NOMO-1 treated with DMSO at 0.1 percent for 48 hours (cell line): ENCODE data around the gene CHST15.
"Not testable (repeated sequence)": the region's sequence is repeated elsewhere in the genome, so short reads cannot be mapped to it uniquely, and the experiment has no call there.

Experiments used
- DNase-seq: peaks from one replicate; lab custom pipeline; 2025; ENCODE audit not compliant: unreplicated experiment; lab: John Stamatoyannopoulos, UW

The CHST15 gene

DNA sequence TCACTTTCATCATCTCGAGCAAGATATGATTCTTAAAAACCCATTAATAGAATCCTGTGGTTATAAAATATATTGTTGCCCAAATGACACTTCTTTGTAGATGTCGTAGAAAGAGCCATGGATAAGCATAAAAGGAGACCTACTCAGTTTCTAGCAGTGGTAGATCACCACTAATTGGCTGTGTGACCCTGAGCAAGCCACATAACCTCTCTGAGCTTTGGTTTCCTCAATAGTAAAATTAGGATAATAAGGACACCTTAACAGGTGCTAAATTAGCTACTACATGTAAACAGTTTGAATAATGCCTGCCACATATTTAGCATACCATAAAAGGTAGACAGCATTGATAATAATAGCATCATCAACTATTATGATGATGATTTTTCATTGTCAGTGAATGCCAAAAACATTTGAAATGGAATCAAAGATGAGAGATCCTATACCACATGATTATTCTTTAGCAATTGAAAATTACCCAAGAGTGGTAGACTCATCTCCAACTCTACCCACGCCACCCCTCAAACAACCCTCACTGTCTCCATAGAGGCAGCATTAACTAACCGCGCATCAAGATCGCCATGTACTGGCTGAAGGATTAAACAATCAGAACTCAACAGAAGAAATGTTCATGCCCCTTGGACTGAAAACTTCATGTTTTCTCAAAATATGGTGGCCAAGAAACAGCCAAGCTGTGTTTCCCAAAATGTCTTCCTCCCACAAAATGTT, 45.8 kb downstream of the CHST15 start:
- DNase-seq = no peak

DNA sequence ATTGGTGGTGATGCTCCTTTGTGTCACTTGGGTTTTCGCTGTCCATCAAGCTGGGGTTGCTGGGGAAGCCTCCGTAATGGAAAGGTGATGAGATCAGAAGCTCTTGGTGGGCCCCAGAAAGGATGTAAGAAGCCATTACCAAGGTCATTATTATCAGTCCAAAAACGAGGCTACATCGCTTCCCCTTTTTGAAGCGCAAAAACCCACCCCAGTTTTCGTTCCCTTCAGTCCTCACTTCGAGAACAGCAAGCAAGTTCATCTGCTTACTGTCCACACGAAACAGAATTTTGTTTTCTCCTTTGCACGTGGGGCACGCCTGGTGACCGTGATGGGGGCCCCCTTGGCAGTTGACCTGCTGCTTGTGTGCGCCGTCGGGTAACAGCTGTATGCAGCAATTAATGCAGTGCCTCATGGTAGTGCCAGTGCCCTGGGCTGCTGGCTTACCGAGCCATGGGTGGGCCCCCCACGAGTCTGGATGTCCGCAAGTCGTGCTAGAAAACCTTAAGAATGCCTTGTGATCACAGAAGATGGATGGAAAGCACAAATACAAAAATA, 47.5 kb downstream of the CHST15 start:
- peak; percentile 63 for DNase-seq

DNA sequence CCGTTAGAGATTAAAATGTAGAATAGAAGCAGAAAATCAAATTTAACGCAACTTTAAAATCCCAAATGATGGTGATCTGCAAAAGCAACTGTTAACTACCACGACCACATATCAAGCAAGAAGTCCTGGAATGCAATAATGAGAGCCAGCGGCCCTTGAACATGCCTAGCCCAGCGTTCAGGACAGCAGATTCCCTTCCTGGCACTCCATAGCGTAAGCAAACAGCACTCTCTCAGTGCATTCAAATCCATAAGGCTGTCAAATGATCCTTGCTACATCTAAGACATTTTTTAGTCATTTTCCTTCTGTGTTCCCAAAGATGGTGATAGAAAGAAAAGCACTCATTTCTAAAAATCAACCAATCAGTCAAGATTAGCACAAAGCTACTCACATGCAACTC, 48.1 kb downstream of the CHST15 start:
- no peak for DNase-seq

DNA sequence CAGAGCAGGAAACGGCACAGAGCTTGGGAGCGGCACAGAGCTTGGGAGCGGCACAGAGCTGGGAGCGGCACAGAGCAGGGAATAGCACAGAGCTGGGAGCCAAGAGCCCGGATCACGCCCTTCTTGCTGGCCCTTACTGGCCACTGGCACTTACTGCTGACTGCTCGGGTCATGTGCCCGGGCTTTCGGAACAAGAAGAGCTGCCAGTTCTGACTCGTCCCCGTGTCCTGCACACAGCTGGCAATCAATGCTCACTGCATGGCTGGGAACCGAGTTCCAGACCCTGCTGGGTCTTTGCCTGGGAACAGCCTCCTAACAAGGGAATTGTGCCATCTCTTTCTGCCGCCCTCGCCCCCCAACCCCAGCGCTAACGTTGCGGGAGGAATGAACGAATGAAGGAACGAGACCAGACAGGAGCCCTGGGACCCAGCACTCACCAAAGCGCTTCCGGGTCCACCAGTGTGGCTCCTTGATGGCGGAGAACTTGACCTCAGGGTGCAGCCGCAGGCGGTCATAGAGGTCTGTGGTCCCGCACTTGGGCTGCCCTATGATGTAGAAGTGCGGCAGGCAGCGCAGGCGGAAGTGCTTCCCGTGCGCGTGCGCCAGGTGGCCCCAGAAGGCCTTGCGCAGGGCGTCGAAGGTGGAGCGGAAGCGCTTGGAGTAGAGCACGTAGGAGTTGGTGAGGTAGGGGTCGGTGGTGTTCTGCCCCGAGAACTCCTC, 49.1 kb downstream of the CHST15 start:
- DNase-seq = no peak

DNA sequence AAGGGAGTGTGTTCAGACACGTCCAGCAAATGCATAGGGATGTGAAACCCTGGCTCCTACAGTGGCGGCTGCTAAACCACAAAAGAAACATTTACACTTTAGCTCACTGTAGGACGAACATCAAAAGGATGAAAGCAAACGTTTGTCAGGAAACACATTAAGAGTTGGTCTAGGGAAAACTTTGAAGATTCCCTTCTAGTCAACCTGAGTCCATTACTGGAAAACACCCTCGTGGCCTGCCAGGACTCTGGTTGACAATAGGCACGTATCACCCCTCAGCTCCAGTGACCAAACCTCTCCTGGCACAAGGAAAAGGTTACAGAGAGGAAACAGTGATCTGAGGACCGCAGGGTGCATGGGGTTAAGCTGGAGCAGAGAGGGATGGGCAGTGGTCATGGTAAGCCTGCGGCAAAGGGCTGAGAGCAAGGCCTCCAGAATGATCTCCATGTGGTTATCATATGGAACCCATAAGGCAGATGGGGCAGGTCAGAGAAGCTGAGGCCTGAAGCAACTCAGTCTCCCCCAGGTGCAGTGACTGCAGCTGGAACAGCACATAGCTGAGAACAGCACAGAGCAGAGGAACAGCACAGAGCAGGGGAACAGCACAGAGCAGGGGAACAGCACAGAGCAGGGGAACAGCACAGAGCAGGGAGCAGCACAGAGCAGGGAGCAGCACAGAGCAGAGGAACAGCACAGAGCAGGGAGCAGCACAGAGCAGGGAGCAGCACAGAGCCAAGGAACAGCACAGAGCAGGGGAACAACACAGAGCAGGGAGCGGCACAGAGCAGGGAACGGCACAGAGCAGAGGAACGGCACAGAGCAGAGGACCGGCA, 49.9 kb downstream of the CHST15 start:
- peak; percentile 91 for DNase-seq

DNA sequence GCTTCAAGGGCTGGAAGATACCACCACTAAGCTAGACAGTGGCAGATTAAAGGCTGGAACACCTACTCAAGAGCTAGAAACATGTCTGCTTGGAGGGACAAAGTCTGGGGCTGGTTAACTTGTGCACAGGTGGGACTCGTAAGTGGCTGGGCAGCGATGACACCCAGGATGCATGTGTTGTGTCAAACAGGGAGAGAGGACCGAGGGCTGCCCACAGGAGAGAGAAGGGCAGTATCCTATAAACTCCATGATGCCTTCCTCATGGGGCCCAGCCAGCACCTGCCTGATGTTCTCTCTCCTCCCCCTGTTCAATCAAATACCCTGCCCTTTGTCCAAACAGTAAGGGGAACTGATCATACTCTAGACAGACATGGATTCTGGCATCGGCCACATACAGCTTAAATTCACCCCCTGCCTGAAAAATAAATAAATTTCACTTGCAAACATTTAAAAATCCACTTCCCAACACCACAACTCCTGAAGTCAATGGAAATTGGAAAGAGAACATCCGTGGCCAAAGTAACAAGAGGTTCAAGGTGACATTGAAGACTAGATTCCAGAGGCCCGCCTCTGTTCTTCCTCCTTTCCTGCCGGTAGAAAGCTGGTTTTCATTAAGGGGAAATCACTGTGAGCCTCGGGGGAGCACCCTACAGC, 50.6 kb downstream of the CHST15 start:
- no peak for DNase-seq

DNA sequence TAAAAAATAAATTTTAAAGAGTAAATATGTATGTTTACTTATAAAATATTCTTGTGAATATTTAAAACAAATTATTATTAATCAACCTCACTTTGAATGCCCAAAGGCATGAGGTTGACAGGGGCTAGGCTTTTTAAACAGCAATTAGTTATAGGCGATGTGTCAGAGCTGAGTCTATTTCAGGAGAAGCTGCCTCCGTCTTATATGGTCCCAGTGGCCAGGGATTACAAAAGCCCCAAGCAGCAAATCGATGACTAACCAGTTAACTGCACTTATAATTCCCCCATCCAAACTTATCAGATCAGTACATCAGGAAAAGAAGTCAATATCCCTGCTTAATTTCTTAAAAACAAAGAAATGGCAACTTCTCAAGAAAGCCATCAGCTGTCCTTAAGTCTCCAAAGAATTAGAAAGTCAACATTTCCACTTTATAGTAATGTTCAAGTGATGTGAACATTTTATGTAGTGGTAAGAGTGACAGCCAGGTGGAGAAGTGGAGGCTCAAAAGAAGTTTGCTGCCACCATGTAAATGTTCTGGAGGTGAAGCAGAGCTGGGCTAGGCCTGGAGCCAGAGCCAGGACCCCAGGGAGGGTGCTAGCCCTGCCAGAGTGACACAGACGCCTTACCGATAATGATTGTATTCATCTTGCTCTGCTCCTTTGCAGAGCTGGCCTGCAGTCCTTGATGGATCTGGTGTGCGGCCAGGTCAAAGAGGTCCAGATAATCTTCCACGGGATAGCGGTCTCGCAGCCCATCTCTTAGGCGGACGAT, 51.5 kb downstream of the CHST15 start:
- DNase-seq = peak; percentile 21

DNA sequence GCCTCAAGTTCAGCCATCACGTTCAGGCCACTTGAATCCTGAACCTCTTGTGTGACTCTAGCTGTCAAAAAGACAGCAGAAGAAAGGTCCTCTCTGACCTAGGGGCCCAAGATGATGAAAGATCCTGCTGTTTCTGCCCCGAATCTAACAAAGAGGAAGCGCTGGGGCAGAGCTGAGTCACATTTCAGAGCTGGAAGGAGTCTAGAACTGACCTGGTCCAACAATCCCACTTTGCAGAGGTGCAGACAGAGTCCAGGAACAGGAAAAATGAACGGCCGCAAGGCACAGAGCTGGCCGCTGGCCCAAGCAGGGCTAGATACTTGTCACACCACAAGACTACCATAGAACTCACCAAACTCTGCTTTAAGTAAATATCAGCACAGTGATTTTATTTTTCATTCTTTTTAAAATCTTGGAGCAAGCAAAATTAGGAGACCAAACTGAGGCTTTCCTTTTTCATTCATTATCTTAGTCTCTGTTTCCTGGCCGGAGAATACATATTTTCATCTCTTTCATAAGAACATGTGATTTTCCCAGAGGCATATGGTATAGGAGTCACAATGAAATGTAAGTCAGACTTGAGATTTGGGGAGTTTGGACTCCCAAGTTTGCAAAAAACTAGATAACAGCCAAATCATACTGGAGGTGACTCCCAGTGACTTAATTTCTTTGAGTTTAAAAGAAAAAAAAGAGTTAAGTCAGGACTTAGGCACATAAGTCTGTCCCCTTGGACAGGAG, 52.8 kb downstream of the CHST15 start:
- peak; percentile 90 for DNase-seq

DNA sequence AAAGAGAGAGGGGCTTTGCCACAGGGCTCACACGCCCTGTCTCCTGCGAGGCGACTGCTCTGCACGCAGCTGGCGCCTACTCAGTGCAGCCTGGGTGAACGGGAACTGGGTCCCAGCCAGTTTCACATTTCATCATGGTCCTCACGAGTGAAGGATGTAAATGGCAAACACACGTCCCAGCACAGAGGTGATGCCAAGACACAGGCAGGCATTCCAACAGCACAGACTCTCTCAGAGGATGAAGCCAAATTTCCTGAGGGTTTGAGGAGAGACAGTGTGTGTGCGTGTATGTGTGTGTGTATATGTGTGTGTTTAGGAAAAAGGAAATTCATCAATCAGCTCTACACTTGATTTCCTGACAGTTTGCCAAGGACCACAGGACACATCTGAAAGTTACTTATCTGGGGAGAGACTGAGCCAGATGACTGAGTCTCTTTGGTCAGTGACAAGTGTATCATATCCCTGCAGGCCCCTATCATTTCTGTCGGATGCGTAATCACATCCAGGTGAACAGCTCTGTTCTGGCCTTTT, 53.9 kb downstream of the CHST15 start:
- no peak for DNase-seq

DNA sequence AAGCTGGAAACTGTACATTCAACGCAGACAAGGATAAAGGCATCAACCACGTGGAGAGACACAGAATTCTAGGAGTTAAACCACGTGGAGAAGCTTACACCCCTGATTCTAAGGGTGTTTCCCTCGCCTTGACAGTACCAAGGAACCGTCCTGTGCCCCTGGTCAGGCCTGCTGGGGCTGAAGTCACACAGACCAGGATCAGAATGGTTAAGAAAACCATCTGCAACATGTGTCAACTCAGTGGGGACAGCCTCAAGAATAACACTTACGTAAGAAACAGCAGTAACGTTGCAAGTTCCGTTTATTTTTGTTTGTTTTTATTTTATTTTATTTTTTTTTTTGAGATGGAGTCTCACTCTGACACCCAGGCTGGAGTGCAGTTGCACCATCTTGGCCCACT, 55.6 kb downstream of the CHST15 start:
- peak; percentile 60 for DNase-seq

DNA sequence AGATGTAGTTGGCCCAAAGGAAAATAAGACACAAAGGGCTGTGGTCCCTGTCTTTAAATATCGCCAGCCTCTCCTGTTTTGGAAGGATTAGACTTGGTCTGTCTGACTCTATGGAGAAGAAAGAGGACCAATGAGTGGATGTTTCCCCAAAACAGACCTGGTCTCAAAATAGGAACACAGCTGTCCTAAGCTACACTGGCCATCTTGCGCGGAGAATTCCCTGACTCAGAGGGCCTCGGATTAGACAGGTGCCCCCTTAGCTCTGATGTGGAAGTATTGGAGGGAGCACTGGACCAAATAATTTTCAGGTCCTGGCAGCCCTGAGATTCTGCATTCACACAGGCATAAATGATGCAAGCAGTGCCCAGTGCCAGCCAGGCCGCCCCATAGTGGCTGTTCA, 56.1 kb downstream of the CHST15 start:
- DNase-seq = no peak

DNA sequence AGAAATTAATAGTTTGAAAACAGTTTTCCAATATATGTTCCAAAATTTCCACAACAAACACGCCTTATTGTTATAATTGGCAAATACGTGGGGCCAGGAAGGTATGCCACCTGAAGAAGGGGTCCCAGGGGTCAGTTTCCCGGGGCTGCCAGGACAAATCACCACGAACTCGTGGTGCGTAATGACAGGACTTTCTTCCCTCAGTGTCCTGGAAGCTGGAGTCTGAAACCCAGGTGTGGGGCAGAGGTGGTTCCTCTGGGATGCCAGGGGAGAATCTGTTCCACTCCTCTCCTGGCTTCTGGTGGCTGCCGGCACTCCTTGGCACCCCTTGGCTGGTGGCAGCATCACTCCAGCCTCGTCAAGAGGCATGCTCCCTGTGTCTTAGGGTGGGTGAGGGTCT, 56.7 kb downstream of the CHST15 start:
- DNase-seq = no peak

DNA sequence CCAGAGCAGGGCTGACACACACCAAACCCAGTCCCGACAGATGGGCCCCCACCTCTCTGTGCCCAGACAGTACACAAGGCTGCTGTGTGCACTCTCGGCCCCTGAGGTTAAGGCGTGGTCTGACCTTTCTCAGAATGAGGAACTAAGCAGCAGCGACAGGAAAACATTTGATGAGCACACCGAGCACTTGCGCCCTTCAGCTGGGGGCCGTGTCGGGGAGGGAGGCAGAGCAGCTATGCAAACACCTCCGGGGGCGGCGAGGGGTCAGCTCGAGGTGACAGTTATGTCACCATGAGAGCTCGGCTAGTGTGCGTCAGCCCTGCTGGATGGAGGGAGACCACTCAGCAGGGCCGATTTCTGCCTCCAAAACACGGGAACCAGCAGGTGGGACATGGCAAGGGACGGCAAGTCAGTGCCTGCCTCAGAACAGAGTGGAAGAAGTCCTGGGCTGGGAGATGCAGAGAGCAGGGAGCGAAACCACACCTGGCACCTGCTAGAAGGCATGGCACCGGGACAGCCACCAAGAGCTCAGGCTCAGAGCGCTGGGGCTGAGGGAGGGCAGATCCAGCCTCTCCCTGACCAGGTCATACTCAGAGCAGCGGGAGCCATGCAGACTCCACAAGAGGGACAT, 57.4 kb downstream of the CHST15 start:
- peak; percentile 96 for DNase-seq

DNA sequence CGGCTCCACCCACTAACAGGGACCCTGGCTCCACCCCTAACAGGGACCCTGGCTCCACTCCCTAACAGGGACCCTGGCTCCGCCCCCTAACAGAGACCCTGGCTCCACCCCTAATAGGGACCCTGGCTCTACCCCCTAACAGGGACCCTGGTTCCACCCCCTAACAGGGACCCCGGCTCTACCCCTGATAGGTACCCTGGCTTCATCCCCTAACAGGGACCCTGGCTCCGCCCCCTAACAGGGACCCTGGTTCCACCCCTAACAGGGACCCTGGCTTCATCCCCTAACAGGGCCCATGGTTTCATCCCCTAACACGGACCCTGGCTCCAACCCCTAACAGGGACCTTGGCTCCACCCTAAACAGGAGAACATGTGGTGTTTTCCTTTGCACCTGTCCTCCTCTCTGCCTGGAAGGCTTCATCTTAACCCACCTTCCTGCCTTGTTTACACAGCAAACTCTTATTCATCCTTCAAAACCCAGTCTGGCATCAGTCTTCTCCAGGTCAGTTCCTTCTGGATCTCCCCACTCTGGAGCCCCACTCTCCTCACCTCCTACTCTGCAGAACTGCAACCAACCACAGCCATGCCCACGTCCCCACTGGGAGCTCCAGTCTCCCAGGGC, 58.0 kb downstream of the CHST15 start:
- DNase-seq = no peak

DNA sequence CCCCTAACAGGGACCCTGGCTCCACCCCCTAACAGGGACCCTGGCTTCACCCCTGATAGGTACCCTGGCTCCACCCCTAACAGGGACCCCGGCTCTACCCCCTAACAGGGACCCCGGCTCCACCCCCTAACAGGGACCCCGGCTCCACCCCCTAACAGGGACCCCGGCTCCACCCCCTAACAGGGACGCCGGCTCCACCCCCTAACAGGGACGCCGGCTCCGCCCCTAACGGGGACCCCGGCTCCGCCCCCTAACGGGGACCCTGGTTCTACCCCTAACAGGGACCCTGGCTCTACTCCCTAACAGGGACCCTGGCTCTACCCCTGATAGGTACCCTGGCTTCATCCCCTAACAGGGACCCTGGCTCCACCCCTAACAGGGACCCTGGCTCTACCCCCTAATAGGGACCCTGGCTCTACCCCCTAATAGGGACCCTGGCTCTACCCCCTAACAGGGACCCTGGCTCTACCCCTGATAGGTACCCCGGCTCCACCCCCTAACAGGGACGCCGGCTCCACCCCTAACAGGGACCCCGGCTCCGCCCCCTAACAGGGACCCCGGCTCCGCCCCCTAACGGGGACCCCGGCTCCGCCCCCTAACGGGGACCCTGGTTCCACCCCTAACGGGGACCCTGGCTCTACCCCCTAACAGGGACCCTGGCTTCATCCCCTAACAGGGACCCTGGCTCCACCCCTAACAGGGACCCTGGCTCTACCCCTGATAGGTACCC, 58.7 kb downstream of the CHST15 start:
- DNase-seq = not testable (repeated sequence)

DNA sequence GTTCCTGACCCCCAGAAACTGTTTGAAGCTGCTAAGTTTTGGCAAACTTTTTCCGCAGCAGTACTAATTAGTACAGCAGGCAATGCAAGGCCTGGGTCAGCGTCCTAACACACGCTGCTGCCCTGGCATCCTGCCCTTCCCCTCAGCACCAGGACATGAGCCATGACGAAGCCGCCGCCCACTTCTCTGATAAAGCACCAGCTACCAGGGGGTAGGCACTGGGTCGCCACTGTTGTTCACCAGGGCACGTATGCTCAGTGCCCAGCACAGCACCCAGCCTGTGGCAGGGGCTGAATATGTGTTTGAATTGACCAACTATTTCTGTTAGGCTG, 59.5 kb downstream of the CHST15 start:
- no peak for DNase-seq

DNA sequence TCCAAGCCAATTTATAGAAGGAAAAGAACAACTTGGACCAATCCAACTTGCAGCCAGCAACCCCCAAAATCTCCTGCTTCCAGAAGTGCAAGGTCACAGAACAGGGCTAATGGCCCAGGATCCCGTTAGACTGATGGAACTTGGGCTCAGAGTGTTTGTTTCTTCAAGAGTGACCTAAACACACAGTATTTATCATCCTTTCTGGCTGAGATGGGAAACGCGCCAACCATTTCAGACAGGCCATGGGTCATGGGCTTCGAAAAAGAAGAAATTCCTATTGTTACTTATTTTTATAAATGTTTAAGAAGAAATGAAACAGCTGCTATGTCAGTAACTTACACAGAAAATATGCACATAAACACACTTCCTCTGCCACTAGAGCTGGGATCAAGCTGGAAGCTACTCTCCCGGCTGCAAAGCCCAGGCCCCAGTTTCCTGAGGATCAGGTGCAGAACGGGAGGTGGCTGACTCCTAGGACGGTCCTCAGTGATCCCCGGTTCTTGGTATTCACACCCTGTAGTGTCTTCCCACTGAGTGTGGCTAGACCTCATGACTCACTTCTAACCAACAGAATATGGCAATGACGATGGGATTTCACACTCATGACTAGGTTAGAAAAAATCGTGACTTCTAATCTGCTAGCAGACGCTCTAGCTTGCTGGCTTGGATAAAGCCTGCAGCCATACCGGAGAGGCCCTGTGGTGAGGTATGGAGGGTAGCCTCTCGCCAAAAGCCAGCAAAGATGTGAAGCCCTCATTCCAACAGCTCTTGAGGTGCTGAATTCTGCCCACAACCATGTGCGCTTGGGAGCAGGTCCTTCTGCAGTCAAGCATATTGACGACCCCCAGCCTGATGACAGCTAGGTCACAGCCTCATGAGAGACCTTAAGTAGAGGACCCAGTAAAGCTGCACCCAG, 60.2 kb downstream of the CHST15 start:
- DNase-seq = peak; percentile 27
